GM23338 (cell line): Measurements from ENCODE around the gene SNX10. TPM values are rescaled to one million over a fixed set of nuclear protein-coding genes. Genes with fewer than 3 reads are reported as not detected.

ENCODE experiments used
- ATAC-seq: fragments of 200-7000 bp; cut with Tn5 transposase; 3 replicates; pipeline ENCODE4 v1.9.1; 2020
- DNase-seq: peaks from one replicate; pipeline ENCODE4 v3.0.0-alpha.2; 2015; ENCODE audit warnings: low spot score
- H2AFZ ChIP-seq: fragments of 200-600 bp; sonication (generic); 2 replicates; pipeline ENCODE4 v1.8.0; 2016; ENCODE audit warnings: antibody characterized with exemption, mild to moderate bottlenecking, moderate library complexity
- H3F3A ChIP-seq: fragments of 200-600 bp; sonication (generic); replicated peaks from 2 replicates; pipeline ENCODE4 v1.8.0; 2017; ENCODE audit warnings: antibody characterized with exemption, mixed run types, low read depth
- H3K27ac ChIP-seq: fragments of 200-600 bp; sonication (generic); 2 replicates; pipeline ENCODE4 v1.6.1; 2016; ENCODE audit warnings: low read depth
- H3K27me3 ChIP-seq: fragments of 200-600 bp; sonication (generic); 2 replicates; pipeline ENCODE4 v1.8.0; 2016; ENCODE audit warnings: mild to moderate bottlenecking, mixed run types, moderate library complexity; ENCODE audit not compliant: insufficient read depth
- H3K36me3 ChIP-seq: fragments of 200-600 bp; sonication (generic); 2 replicates; pipeline ENCODE4 v1.8.0; 2016; ENCODE audit warnings: mild to moderate bottlenecking; ENCODE audit not compliant: insufficient read depth
- H3K4me1 ChIP-seq: fragments of 200-600 bp; sonication (generic); 2 replicates; pipeline ENCODE4 v1.8.0; 2016; ENCODE audit warnings: mild to moderate bottlenecking, moderate library complexity; ENCODE audit not compliant: insufficient read depth
- H3K4me2 ChIP-seq: fragments of 200-600 bp; sonication (generic); 2 replicates; pipeline ENCODE4 v1.7.1; 2017; ENCODE audit warnings: mixed run types
- H3K4me3 ChIP-seq: fragments of 200-600 bp; sonication (generic); 2 replicates; pipeline ENCODE4 v1.6.1; 2016; ENCODE audit warnings: mixed run types
- H3K79me2 ChIP-seq: fragments of 200-600 bp; sonication (generic); replicated peaks from 2 replicates; pipeline ENCODE4 v1.8.0; 2017; ENCODE audit warnings: mild to moderate bottlenecking; ENCODE audit not compliant: insufficient read depth
- H3K9me2 ChIP-seq: fragments of 200-600 bp; sonication (generic); 2 replicates; pipeline ENCODE4 v1.8.0; 2017; ENCODE audit not compliant: insufficient read depth
- H4K20me1 ChIP-seq: fragments of 200-600 bp; sonication (generic); replicated peaks from 2 replicates; pipeline ENCODE4 v1.8.0; 2017; ENCODE audit warnings: mild to moderate bottlenecking; ENCODE audit not compliant: insufficient read depth
- H3K27ac Mint-ChIP-seq: 2 replicates; pipeline ENCODE4 v1.8.0; 2020; ENCODE audit warnings: inconsistent platforms, mild to moderate bottlenecking, moderate library complexity, mixed read lengths
- H3K27me3 Mint-ChIP-seq: 3 replicates; pipeline ENCODE4 v1.8.0; 2022; ENCODE audit warnings: low read depth, mild to moderate bottlenecking, moderate library complexity, mixed read lengths, inconsistent platforms; ENCODE audit not compliant: insufficient read depth, poor library complexity
- H3K36me3 Mint-ChIP-seq: 3 replicates; pipeline ENCODE4 v1.8.0; 2021; ENCODE audit warnings: low read depth, mild to moderate bottlenecking, inconsistent platforms, moderate library complexity, mixed read lengths
- H3K4me1 Mint-ChIP-seq: 3 replicates; pipeline ENCODE4 v1.8.0; 2020; ENCODE audit warnings: mild to moderate bottlenecking, inconsistent platforms, mixed read lengths
- H3K4me3 Mint-ChIP-seq: 3 replicates; pipeline ENCODE4 v1.8.0; 2021; ENCODE audit warnings: moderate library complexity, mild to moderate bottlenecking, inconsistent platforms, mixed read lengths
- H3K9me3 Mint-ChIP-seq: 3 replicates; pipeline ENCODE4 v1.8.0; 2020; ENCODE audit warnings: moderate library complexity, mild to moderate bottlenecking, inconsistent platforms, mixed read lengths
- EZH2 ChIP-seq: fragments of 200-600 bp; sonication (generic); IDR thresholded peaks from one replicate; pipeline ENCODE4 v1.8.0; 2017; ENCODE audit warnings: antibody characterized with exemption, mild to moderate bottlenecking, low read depth; ENCODE audit not compliant: unreplicated experiment
- EZH2phosphoT487 ChIP-seq: fragments of 200-600 bp; sonication (generic); IDR thresholded peaks from one replicate; pipeline ENCODE4 v1.8.1; 2018; ENCODE audit warnings: antibody characterized with exemption; ENCODE audit not compliant: unreplicated experiment
- JUNB ChIP-seq: IDR thresholded peaks from one replicate; pipeline ENCODE4 v1.6.1; 2016; ENCODE audit warnings: antibody characterized with exemption; ENCODE audit not compliant: unreplicated experiment
- NANOG ChIP-seq: IDR thresholded peaks from 2 replicates; pipeline ENCODE4 v1.6.1; 2016; ENCODE audit warnings: antibody characterized with exemption, borderline replicate concordance
- POLR2AphosphoS5 ChIP-seq: IDR thresholded peaks from 2 replicates; pipeline ENCODE4 v1.6.1; 2016; ENCODE audit warnings: antibody characterized with exemption, low read depth
- ZNF331 ChIP-seq: fragments of 250-450 bp; sonication (Bioruptor Pico); IDR thresholded peaks from 2 replicates; pipeline ENCODE4 v1.5.0; 2020; ENCODE audit warnings: low read depth, mild to moderate bottlenecking, moderate library complexity
- polyA plus RNA-seq: library from polyadenylated mRNA; unstranded; fragments of >200 nt; fragmentation: Nextera tagmentation; extraction: Ambion mirVana; gene quantifications from 2 replicates; pipeline ENCODE4 v1.2.1, GENCODE V29; 2016
- total RNA-seq: library from RNA; depleted of rRNA; stranded (reverse); fragments of >200 nt; shearing (Covaris generic); gene quantifications from 2 replicates; pipeline ENCODE4 v1.2.3, GENCODE V29; 2014
- TF ChIP-seq, protein P1 (sequence below): fragments of 250-450 bp; sonication (Bioruptor Pico); IDR thresholded peaks from 2 replicates; pipeline ENCODE4 v1.5.0; 2020; ENCODE audit warnings: mild to moderate bottlenecking, moderate library complexity
- TF ChIP-seq, protein P2 (sequence below), 2 experiments: fragments of 200-600 bp in 1 of 2; sonication (generic) in 1 of 2; conservative IDR thresholded peaks; 2 replicates each; pipeline versions ENCODE4 v1.5.1 to v1.6.1; 2016 to 2017; ENCODE audit warnings: antibody characterized with exemption in 2 of 2, low read depth in 2 of 2, mild to moderate bottlenecking in 2 of 2, moderate library complexity in 1 of 2
- TF ChIP-seq, protein P3 (sequence below): IDR thresholded peaks from 2 replicates; pipeline ENCODE4 v1.6.1; 2016; ENCODE audit warnings: antibody characterized with exemption

SNX10 gene
- total and polyA plus RNA-seq, 2 experiments from 2014 or later = 15.8 to 17.8 TPM

DNA sequence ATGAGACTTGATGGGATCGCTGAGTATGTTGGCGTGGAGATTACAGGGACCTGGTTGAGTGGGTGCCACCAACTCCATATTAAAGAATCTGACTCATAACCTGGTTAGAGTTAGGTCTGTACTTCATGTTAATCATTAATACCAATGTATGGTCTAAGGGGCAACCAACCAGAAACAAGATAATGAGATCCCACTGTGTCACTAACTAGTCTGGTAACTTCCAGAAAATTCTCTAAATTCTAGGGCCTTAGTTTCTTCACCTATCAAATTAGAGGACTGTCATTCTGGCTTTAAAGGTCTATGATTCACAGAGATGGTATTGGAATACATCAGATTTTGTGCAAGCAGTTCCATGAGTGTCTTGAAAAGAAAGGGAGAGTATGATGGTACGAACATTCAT is 102.2 kb downstream of the SNX10 start (continued):
- TF ChIP-seq, protein P1, sequence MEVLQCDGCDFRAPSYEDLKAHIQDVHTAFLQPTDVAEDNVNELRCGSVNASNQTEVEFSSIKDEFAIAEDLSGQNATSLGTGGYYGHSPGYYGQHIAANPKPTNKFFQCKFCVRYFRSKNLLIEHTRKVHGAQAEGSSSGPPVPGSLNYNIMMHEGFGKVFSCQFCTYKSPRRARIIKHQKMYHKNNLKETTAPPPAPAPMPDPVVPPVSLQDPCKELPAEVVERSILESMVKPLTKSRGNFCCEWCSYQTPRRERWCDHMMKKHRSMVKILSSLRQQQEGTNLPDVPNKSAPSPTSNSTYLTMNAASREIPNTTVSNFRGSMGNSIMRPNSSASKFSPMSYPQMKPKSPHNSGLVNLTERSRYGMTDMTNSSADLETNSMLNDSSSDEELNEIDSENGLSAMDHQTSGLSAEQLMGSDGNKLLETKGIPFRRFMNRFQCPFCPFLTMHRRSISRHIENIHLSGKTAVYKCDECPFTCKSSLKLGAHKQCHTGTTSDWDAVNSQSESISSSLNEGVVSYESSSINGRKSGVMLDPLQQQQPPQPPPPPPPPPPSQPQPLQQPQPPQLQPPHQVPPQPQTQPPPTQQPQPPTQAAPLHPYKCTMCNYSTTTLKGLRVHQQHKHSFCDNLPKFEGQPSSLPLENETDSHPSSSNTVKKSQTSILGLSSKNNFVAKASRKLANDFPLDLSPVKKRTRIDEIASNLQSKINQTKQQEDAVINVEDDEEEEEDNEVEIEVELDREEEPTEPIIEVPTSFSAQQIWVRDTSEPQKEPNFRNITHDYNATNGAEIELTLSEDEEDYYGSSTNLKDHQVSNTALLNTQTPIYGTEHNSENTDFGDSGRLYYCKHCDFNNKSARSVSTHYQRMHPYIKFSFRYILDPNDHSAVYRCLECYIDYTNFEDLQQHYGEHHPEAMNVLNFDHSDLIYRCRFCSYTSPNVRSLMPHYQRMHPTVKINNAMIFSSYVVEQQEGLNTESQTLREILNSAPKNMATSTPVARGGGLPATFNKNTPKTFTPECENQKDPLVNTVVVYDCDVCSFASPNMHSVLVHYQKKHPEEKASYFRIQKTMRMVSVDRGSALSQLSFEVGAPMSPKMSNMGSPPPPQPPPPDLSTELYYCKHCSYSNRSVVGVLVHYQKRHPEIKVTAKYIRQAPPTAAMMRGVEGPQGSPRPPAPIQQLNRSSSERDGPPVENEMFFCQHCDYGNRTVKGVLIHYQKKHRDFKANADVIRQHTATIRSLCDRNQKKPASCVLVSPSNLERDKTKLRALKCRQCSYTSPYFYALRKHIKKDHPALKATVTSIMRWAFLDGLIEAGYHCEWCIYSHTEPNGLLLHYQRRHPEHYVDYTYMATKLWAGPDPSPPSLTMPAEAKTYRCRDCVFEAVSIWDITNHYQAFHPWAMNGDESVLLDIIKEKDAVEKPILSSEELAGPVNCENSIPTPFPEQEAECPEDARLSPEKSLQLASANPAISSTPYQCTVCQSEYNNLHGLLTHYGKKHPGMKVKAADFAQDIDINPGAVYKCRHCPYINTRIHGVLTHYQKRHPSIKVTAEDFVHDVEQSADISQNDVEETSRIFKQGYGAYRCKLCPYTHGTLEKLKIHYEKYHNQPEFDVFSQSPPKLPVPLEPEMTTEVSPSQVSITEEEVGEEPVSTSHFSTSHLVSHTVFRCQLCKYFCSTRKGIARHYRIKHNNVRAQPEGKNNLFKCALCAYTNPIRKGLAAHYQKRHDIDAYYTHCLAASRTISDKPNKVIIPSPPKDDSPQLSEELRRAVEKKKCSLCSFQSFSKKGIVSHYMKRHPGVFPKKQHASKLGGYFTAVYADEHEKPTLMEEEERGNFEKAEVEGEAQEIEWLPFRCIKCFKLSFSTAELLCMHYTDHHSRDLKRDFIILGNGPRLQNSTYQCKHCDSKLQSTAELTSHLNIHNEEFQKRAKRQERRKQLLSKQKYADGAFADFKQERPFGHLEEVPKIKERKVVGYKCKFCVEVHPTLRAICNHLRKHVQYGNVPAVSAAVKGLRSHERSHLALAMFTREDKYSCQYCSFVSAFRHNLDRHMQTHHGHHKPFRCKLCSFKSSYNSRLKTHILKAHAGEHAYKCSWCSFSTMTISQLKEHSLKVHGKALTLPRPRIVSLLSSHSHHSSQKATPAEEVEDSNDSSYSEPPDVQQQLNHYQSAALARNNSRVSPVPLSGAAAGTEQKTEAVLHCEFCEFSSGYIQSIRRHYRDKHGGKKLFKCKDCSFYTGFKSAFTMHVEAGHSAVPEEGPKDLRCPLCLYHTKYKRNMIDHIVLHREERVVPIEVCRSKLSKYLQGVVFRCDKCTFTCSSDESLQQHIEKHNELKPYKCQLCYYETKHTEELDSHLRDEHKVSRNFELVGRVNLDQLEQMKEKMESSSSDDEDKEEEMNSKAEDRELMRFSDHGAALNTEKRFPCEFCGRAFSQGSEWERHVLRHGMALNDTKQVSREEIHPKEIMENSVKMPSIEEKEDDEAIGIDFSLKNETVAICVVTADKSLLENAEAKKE (CRISPR knock-in tag) = no peak
- TF ChIP-seq, protein P2, sequence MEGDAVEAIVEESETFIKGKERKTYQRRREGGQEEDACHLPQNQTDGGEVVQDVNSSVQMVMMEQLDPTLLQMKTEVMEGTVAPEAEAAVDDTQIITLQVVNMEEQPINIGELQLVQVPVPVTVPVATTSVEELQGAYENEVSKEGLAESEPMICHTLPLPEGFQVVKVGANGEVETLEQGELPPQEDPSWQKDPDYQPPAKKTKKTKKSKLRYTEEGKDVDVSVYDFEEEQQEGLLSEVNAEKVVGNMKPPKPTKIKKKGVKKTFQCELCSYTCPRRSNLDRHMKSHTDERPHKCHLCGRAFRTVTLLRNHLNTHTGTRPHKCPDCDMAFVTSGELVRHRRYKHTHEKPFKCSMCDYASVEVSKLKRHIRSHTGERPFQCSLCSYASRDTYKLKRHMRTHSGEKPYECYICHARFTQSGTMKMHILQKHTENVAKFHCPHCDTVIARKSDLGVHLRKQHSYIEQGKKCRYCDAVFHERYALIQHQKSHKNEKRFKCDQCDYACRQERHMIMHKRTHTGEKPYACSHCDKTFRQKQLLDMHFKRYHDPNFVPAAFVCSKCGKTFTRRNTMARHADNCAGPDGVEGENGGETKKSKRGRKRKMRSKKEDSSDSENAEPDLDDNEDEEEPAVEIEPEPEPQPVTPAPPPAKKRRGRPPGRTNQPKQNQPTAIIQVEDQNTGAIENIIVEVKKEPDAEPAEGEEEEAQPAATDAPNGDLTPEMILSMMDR (conservative IDR thresholded peaks at IDR 0.05; ENCODE audit: low read depth in 2 of 2) = no peak
- TF ChIP-seq, protein P3, sequence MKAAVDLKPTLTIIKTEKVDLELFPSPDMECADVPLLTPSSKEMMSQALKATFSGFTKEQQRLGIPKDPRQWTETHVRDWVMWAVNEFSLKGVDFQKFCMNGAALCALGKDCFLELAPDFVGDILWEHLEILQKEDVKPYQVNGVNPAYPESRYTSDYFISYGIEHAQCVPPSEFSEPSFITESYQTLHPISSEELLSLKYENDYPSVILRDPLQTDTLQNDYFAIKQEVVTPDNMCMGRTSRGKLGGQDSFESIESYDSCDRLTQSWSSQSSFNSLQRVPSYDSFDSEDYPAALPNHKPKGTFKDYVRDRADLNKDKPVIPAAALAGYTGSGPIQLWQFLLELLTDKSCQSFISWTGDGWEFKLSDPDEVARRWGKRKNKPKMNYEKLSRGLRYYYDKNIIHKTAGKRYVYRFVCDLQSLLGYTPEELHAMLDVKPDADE = no peak
- TF ChIP-seq ZNF331 (CRISPR knock-in tag) (no peak), EZH2phosphoT487 (no peak), POLR2AphosphoS5 (no peak)

DNA sequence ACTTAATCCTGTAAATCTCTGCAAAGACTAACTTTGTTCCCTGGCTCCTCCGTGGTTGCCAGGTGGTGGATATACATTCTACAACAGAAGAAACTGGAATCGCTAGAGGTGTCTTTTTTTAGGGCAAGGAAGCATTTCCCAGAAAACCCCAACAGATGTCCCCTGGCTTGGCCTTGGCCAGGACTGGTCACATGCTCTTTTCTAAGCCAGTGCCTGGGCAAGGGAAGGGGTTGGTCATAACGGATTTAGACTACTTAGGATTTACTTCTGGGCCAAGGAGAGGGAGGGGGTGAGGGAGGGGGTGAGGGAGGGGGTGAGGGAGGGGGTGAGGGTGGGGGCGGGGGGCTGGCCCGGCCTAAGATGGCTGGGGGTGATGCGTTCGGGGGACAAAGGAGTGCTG is 105.7 kb downstream of the SNX10 start:
- peak overlapping the region; percentile 76 for H3K4me3 Mint-ChIP-seq
- Histone ChIP-seq H3K4me2 (peak overlapping the region; percentile 94), H3K36me3 (no peaks in the 10 kb centered on the region), H3K27ac (no peak overlapping the region), H2AFZ (peak overlapping the region; percentile 49; the same call in 1 of the 2 replicates), H3F3A (peaks cover 3% of the 10 kb centered on the region; the same call in 1 of the 2 replicates), H3K79me2 (no peaks in the 10 kb centered on the region), H3K4me1 (peaks cover 18% of the 10 kb centered on the region), H3K4me3 (peak overlapping the region; percentile 84; the same call in 1 of the 2 replicates), H3K9me2 (no peaks in the 10 kb centered on the region), H4K20me1 (no peaks in the 10 kb centered on the region), H3K27me3 (no peaks in the 10 kb centered on the region)
- no peak overlapping the region for H3K27ac Mint-ChIP-seq
- peaks cover 22% of the 10 kb centered on the region for H3K4me1 Mint-ChIP-seq
- H3K36me3 Mint-ChIP-seq = no peaks in the 10 kb centered on the region; the same call in 2 of the 3 replicates
- peaks cover 14% of the 10 kb centered on the region for H3K27me3 Mint-ChIP-seq
- DNase-seq (no peak), ATAC-seq (no peak)
- H3K9me3 Mint-ChIP-seq = no peaks in the 10 kb centered on the region; the same call in 2 of the 3 replicates
- TF ChIP-seq EZH2phosphoT487 = no peak
- TF ChIP-seq EZH2 = no peak
- TF ChIP-seq POLR2AphosphoS5 = no peak
- TF ChIP-seq ZNF331 (CRISPR knock-in tag) = no peak
- TF ChIP-seq JUNB = no peak
- TF ChIP-seq, protein P2 (conservative IDR thresholded peaks at IDR 0.05; ENCODE audit: low read depth in 2 of 2) = no peak
- TF ChIP-seq, protein P3 = no peak
- TF ChIP-seq NANOG = no peak
